SHP77 treated with DMSO at 0.1 percent for 48 hours (cell line): ENCODE data around the gene CEND1.

Experiments used
- DNase-seq: peaks from one replicate; lab custom pipeline; 2025; lab: John Stamatoyannopoulos, UW

Gene CEND1

GRCh38 chr11:777288-778255 is 12.3 kb downstream of the CEND1 start, which contains the start of gene GATD1:
TSS of gene GATD1 (minus strand) at chr11:777487. CDS start at chr11:777462, 25 bp downstream.
- DNase-seq, result peak; percentile 38

DNA sequence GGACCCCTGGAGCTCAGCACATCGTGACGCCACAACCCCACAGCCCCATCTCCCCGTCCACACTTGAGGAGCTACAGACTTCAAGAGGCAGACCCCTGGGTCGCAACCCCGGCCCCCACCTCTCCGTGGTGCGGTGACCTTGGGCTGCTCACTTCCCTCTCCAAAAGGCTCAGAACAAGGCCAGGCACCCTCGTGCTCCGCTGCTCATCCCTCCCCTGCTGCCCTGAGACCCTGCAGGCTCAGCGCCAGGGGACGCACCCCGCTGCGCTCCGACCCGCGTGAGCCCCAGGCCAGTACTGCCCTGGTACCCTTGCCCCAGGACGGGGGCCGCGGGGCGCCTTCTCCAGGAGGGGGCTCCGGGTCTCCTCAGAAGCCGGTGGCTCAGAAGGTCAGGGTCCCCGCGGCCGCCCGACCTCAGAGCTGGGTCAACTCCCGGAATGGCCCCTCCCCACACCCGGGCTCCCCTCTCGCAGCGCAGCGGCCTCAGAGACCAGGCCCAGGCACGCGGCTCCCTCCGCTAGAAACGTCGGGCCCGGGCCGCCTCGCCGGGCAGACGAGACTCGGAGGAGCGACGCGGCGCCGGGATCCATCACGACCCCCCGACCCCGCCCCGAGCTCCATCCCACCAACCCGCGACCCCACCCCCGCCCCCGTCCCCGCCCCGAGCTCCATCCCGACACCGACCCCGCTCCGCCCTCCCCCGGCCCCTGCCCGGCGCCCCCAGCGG is 13.2 kb downstream of the CEND1 start:
- DNase-seq, result no peak

DNA sequence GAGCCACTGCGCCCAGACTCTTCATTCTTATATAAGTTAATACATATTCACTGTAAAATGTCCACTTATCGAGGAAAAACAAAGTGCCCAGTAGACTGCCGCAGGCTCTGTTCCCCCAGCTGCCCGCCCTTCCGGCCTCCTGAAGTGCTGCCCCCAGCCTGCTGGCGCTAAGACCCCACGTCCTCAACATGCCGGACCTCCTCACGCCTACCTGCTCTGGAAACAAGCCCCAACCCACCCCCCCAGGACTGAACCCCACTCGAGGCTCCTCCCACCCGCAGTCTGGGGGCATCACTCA is 13.7 kb downstream of the CEND1 start:
- no peak for DNase-seq

DNA sequence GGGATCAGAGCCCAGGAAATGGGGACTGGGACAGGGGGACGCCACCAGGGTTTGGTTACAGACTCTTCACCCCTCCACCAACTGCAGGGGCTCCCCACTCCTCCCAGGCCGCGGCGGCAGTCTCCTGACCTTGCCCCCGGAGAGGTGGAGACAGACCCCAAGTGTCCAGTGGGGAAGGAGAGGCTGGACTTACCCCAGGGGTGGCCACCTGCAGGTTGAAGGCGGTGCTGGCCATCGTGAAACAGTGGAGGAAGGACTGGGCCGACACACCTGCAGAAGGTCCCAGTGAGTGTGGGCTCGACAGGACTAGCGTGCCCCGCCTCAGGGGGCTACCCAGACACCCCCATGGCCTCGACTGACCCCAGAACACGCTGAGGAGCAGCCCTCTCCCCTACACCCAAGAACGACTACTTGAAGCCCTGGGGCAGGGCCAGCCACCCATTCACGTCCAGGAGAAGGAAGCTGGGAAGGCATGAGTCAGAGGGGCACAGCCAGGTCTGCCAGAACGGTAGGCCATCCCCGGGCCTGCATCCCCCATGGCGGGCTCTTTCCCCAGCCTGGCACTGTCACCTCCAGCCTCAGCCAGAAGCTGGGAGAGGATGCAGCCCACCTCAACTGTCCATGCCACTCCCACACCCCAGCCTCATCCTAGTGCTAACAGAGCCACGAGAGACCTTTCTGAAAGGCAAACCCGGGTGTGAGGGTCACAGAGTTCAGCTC is 14.9 kb downstream of the CEND1 start:
- DNase-seq, result no peak

DNA sequence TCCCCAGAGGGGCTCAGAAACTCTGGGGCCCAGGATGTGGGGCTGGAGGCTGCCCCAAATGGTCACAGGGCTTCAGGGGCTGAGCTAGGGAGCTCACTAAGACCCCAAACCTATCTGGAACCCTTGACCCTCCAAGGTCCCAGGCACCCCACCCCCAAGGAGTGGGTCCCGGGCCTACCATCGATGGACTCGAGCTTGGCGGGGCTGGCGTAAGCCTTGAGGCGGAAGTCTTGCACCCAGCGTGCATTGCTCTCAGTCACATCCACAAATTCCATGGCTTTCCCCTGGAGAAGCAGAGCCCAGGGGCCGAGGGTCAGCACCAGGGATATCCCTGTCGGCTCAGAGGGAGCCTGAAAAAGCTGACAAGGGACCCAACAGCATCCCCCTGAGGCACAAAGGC is 16.1 kb downstream of the CEND1 start:
- DNase-seq, result no peak

GRCh38 chr11:773425-773824 is 16.5 kb downstream of the CEND1 start:
- DNase-seq, result no peak

DNA sequence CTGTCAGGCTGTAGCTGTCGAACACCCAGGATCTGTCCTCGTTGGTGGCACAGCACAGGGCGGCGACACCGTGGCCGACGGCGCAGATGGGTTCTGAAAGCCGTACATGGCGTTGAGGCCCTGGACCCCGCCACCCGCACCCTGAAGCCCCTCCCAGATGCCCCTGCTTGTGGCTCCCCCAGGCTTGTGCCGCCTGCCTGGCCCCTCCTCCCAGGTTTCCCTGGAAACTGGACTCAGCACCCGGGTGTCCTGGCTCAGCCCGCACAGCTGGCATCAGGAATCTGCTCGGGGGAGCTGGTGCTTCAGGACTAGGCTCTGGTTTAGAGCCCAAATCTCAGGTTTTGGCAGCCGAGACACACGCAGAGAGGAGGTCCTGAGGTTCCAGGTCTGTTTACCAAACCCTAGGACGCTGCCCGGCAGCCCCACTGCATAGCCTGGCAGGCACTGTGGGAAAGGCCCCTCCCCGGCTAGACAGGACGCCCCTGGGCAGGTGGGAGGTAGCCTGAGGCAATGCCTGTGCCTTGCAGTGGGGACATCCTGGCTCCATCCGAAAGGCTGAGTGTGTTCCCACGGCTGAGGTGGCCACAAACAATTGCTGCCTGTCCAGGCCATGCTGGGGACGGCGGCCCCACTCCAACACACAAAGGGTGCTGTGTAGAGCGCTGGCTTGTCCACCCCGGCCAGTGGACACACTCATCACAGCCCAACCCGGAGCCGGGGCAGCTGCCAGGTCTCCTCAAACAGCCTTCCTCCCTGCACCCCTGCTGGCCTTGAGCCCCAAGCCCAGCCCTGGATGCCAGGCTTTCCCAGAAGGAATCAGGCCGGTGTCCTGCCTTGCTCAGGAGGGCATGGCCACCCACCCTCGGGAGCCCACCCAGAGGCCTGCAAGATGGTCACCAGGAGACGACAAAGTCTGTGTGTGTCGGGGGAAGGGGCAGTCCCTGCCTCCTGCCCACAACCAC is 17.2 kb downstream of the CEND1 start:
- DNase-seq, result no peak

DNA sequence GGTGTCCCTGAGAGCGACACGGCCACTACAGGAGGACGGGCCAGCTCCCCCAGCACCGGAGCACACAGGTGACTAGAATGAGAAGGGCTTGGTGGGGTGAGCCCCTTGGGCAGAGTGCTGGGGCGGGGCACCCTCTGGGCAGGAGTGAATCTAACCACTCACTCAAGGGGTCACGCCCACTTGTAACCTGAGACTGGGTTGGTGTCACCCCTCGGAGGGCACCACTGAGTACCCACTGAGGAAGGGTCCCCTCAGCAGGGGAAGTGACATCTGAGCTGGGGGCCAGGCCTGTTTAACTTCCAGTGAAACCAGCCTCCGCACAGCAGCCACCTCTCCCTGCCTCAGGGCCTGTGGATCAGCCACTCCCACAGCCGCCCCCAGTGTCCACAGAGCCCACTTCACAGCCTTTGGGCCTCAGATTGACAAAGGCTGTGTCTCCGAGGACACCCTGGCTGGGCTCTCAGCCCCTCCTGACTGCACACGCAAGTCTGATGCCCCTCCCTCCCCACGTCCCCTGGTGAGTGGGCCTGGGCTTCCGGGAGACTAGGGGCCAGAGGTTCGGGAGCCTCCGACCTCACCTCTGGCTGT is 18.2 kb downstream of the CEND1 start:
- no peak for DNase-seq

DNA sequence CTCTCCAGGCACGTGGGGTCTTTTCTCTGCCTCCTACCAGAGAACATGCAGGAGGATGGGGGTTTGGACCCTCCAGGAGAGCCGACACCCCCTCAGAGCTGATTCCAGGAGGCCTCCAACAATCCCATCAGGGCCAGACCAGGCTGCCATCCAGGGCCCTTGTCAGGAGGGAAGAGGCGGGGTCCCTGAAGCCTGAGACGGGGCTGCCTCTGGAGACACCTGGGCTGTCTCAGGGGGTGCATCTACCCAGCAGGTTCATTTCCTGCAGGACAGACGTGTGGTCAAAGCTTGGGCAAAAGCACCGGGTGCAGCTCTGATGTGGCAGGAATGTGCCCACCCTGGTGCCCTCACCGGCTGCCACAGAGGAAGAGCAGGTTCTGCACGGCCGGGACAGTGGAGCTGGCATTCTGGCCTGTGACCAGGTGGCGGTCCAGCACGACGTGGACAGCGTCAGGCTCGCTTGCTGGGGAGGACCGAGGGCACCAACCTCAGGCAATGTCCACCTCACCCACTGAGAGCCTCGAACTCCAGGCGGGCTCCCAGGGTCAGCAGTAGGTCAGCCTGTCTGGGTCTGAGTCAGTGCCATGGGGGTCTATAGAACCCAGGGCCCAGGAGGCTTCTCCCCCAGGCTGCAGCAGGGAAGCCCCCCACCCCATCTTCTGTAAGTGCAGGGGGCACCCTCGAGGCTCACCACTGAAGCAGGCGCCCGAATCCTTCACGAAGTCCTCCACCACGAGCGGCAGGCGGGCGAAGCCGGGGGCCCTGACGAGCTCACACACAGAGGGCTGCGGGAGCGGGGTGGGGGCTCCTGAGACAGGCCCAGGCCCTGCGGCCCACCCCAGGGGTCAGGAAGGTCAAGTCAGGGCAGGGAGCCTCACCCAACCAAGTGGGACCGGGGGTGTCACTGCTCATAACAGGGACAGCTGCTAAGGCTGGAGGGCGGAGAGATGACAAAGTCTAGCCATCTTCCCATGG is 19.0 kb downstream of the CEND1 start:
- no peak for DNase-seq

DNA sequence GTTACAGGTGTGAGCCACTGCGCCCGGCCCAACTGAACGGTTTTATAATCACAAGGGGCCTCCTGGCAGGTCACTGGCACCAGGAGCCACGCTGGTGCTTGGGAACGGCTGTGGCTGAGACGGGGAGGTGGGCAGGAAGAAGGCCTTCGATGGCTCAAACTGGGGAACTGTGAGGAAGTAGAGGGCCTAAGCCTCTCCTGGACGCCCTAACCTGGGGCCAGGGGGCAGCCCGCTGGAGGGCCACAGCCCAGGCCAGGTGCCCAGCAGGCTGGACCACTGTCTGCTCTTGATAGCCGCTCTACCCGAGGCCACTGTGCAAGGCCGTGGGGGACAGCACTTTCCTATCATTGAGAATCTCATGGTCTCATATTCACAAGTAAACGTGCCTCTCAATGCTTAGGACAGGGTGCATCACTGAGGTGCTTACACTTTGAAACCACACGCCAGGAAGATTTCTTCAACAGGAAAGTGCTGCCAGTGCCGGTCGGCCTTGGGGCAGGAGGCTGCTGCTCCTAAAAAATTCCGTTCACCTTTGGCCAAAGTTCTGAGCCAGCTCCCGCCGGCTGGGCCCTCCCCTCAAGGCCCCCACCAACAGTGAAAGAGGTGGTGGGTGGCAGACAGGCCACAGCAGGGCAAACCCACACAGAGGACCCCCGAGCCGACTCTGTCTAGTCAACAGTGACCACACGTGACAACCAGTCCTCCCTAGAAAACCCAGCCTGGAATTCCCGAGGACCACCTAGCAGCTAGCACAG is 19.8 kb downstream of the CEND1 start:
- DNase-seq, result no peak

GRCh38 chr11:767238-767637 is 22.7 kb downstream of the CEND1 start:
- DNase-seq, result no peak

DNA sequence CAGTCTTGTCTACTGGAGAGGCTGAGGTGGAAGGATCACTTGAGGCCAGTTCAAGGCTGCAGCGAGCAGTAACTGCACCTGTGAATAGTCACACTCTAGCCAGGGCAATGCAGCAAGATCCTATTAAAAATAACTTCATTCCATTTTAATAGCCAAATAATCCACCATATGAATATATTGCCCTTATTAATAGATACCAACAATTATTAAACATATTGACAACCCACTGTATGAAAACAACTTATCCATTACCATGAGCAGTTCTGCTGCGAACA is 23.0 kb downstream of the CEND1 start:
- no peak for DNase-seq

DNA sequence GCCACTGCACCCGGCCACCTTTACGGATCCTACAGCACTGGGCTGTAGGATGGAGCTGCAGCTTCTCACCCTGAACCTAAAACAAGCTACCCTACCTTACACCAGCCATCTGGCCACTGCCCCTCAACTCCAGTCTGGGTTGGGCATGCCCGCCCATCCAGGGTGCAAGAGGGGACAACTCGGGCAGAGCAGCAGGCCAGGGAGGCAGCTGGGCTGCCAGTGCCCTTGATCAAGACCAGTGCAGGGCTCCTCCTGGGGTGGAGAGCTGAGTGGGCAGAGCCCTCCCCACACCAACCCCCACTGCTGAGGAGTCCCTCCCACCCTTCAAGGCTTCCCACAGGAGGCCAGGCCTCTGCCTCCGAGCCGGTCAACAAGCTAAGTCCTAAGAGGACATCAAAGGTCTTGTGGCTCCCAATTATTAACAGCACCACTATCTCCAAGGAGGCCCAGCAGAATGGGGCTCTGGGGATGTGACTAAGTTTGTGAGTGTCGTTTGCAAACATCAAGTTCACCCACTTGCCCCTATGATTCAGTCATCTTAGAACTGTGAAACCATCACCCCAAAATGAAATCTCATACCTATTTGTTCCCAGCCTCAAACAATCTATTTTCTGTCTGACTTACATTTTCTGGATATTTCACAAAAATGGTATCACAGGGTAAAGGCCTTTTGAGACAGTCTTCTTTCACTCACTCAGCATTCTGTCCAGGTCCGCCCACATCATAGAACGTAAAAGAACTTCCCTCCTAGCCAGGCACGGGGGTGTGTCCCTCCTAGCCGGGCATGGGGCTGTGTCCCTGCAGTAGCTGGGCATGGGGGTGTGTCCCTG is 23.6 kb downstream of the CEND1 start:
- no peak for DNase-seq

DNA sequence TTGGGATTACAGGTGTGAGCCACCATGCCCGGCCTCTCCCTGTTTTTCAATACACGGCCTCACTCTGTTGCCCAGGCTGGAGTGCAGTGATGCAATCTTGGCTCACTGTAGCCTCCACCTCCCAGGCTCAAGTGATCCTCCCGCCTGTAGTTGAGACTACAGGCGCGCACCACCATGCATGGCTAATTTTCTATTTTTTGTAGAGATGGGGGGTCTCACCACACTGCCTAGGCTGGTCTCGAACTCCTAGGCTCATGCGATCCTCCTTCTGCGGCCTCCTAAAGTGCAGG is 24.1 kb downstream of the CEND1 start:
- no peak for DNase-seq

DNA sequence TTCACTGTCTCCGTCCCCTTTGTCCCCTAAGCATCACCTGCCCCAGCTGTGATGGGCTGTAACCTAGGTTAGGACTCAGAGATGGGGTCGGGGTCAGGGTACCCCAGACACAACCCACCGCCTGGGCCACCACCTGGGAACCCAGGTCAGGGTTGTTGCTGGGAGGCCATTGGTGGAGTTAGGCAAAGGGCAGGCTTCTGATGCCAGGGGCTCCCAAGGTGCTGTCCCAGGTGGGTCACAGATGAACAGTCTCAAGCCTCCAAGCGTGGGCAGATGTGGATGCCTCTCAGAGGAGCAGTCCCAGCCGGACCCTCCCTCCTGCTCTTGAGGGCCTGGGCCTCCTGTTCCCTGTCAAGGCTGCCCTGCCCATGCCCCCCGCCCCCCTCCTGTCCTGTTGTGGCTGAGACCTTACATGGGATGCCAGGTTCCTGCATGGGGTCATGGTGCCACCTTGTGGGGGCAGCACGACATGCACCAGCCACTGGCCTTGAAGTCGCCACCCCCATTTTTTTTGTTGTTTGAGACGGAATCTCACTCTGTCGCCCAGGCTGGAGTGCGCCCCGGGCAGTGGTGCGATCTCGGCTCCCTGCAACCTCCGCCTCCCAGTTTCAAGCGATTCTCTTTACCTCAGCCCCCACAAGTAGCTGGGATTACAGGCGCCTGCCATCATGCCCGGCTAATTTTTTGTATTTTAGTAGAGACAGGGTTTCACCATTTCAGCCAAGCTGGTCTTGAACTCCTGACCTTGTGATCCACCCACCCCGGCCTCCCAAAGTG is 24.7 kb downstream of the CEND1 start:
- no peak for DNase-seq

- DNase-seq, result no peak
Observed at GRCh38 chr11:764322-765024, 25.4 kb downstream of the CEND1 start.
